GM18951 (cell line): ENCODE measurements around the gene NUMA1.

ENCODE experiments used
- POLR2A ChIP-seq: IDR thresholded peaks from 4 replicates; pipeline ENCODE4 v1.6.1; 2011; ENCODE audit warnings: mild to moderate bottlenecking; ENCODE audit not compliant: insufficient read length, insufficient read depth; ENCODE audit errors: extremely low read depth
- in situ Hi-C: fragments of 300-500 bp; cut with MboI; formaldehyde crosslinking; loops from one replicate; pipeline ENCODE4 v1.12.0; 2022; ENCODE audit warnings: low sequenced_read_pairs, mixed read lengths, inconsistent platforms; ENCODE audit not compliant: unreplicated experiment

NUMA1 gene

DNA sequence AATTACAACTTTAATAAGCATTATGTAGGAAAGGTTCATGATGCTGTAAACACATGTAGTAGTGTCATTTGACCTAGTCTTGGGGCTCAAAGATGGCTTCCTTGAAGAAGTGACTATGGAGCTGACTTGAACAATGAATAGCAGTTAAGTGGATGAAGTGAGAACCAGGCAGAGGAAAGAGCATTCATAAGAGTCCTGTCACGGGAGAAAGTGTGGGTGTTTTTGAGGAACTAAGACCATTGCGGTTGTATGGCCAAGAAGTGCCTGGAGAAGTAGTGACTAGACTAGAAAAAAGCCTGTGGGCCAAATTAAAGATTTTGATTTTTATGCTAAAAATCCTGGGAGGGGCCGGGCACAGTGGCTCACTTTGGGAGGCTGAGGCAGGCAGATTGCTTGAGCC, 88.8 kb downstream of the NUMA1 start:
- in situ Hi-C loops = no loop called here
- TF ChIP-seq POLR2A = no peak

GRCh38 chr11:71990701-71991100, 89.6 kb downstream of the NUMA1 start:
- in situ Hi-C loops = no loop called here
- no peak for TF ChIP-seq POLR2A

DNA sequence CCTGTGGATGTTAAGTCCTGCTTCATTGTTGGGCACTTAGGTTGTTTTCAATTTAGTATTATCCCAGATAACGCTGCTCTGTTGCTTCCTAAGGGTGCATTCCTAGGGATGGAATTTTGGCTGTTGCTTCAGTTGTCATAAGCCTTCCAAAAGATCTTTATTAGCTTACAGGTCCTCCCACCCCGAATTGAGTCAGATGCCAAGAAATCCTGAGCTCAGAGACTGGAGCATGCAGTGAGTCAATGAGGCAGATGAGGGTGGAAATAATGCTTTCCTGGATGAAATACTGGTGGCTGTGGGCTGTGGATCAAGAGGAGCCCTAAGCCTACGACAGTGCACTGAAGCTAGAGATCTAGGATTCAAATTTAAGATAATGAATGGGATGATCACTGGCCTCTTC, 92.3 kb downstream of the NUMA1 start:
- in situ Hi-C loops = no loop called here
- TF ChIP-seq POLR2A = no peak

GRCh38 chr11:71987521-71987920, 92.8 kb downstream of the NUMA1 start:
- in situ Hi-C loops = no loop called here
- no peak for TF ChIP-seq POLR2A

DNA sequence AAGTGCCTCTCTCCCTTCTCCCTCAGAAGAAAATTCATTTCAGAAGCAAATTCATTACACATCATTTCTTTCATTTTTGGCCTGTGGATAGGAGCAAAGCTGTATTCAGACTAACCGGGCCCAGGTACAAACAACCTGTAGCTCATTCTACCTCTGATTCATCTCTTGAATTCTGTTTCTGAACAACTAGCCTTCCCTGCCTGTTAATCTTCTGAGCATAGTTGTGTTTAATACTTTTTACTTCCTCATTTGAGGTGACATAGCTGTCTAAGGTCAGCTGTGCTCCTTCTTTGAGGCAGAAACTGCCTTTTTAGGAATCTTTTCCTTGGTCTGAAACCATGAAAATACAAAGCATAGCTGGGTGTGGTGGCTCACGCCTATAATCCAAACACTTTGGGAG, 94.2 kb downstream of the NUMA1 start:
- in situ Hi-C loops = no loop called here
- TF ChIP-seq POLR2A = no peak

DNA sequence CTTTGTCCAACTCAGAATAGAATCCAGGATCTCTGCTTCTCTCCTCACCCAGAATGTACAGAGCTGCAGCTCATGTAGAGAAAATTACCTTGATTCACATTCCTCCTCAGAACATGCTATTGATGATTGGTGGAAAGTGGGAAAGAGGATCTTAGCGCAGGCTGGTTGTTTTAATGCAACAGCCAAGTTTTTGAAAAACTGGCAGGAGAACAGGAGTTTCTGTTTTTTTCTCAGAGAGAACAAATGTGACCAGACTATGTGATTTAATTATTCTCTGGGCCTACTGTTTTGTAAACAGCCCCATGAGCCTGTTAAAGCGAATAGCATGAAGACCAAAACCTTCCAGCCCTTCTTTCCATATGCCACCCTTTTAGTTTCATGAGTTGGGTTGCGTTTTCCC, 100.7 kb downstream of the NUMA1 start:
- no peak for TF ChIP-seq POLR2A
- in situ Hi-C loops = no loop called here

DNA sequence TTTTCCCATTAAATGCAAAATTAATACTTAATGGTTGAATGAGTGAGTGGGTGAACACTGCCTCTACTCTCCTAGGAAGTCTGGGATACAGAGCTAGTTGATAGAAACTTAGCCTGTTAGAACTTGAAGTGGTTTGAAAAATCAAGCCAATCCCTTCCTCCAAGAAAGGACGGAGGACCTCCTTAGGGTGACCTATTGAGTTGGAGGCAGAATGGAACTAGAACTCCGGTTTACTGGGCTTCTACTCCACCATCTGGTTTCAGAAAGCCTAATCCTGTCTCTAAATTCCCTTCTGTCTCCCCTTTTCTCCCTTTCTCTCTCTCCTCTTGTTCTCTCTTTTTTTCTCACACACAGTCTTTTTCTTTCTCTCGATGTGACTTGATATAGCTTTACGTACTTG, 101.2 kb downstream of the NUMA1 start:
- in situ Hi-C loops = no loop called here
- no peak for TF ChIP-seq POLR2A

GRCh38 chr11:71977743-71978418, 102.5 kb downstream of the NUMA1 start:
- in situ Hi-C loops = no loop called here
- no peak for TF ChIP-seq POLR2A

DNA sequence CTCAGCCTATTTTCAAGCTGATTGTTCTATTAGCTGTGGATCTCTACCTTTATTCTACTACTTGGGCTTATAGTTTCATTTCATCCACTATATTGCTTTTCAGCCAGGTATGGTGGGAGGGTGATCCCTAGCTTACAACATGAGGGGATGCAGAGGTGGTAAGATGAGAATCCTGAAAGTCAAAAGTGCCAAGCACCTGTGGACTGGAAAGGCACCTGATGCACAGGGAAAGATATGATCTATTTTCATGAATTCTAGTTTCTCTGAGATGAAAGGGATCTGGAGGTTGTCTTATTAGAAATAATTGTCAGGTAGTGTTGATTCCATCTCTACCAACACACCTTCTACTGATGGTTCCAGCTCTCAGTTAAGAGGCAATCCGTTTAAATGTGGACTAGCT, 103.3 kb downstream of the NUMA1 start:
- in situ Hi-C loops = no loop called here
- TF ChIP-seq POLR2A = no peak

DNA sequence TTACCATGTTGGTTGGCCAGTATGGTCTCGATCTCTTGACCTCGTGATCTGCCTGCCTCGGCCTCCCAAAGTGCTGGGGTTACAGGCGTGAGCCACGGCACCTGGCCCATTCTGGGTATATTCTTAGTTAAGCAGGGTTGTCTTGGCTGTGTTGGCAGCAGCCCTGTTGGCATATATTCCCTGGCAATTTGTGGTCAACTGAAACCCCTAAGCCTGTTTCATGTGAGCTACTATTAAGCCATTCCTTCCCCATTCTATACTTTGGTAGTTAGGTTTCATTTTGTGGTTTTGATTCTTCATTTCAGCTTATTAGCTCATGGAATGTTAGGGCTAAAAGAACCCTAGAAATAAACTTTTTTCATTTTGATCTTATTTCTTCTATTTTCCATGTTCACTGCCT, 103.8 kb downstream of the NUMA1 start:
- no peak for TF ChIP-seq POLR2A
- in situ Hi-C loops = no loop called here

DNA sequence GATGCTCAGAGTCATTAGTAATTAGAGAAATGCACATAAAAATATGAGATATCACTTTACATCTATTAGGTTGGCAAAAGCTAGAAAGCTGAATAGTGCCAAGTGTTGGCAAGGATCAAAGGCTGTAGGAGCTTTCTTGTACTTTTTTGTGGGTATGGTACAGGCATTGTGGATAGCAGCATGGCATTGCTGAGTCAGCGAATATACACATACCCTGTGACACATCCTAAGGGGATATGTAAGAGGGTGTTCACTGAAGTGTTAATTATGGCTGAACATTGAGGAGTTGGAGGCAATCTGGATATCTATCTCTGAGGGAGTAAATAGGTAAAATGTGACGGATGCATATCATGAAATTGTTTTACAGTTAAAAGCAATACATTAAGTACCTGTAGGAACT, 108.7 kb downstream of the NUMA1 start:
- TF ChIP-seq POLR2A = no peak
- in situ Hi-C loops = no loop called here

DNA sequence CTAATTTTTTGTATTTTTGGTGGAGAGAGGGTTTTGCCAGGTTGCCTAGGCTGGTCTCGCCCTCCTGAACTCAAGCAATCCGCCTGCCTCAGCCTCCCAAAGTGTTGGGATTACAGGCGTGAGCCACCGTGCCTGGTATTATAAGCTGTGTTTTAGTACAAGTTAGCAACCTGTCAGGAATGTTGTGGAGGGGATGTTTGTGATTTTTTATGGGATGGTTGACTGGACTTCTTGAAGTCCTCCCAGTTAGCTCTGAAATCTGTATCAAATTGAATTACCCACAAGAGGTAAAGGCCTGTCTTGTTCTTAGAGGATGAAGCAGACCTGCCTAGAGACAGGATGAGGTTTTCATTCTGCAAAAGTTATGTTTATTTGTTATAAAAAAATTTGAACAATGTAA, 115.7 kb downstream of the NUMA1 start:
- in situ Hi-C loops = no loop called here
- no peak for TF ChIP-seq POLR2A

GRCh38 chr11:71963468-71963867, 116.9 kb downstream of the NUMA1 start:
- no peak for TF ChIP-seq POLR2A
- in situ Hi-C loops = no loop called here

- no peak for TF ChIP-seq POLR2A
- in situ Hi-C loops = no loop called here
Measured at GRCh38 chr11:71962428-71963038, 117.8 kb downstream of the NUMA1 start.
